Measurements from ENCODE around the gene GRIN3A. TPM values are rescaled to one million over a fixed set of nuclear protein-coding genes. Genes with fewer than 3 reads are reported as not detected.

Gene GRIN3A
- total RNA-seq, 1 experiment from 2014 or later, result not detected

- no peaks in the 10 kb centered on the region; a peak in 1 of 7 replicates for H3K36me3 Mint-ChIP-seq (ENCODE audit: insufficient read depth in 1 of 3, low read depth in 3 of 3)
- Histone ChIP-seq H3K14ac (ENCODE audit: insufficient read depth, low read length) (no peak overlapping the region), H2BK12ac (ENCODE audit: insufficient read length, low read depth, low read length) (no peak overlapping the region), H3T11ph (ENCODE audit: low read length) (no peak overlapping the region), H2BK120ac (ENCODE audit: low read depth, low read length, poor library complexity, severe bottlenecking) (no peak overlapping the region), H3K4ac (ENCODE audit: low read depth, low read length) (no peak overlapping the region), H3K18ac (ENCODE audit: insufficient read length, low read depth, low read length) (no peak overlapping the region), H3K56ac (ENCODE audit: insufficient read length, low read depth, low read length) (no peak overlapping the region), H3K23me2 (ENCODE audit: insufficient read length, low read depth, low read length, poor library complexity, severe bottlenecking) (no peaks in the 10 kb centered on the region), H2AK5ac (ENCODE audit: insufficient read length, low read length) (no peak overlapping the region), H2BK15ac (ENCODE audit: low read depth, low read length) (no peak overlapping the region), H3K9me3 (ENCODE audit: control insufficient read depth, low read depth, low read length) (no peaks in the 10 kb centered on the region), H3K4me2 (ENCODE audit: insufficient read depth, insufficient read length, low read length) (no peak overlapping the region), H3K9ac (ENCODE audit: extremely low read depth, insufficient read length, low read length) (no peak overlapping the region), H3K27me3 (ENCODE audit: insufficient read depth, low read length) (no peaks in the 10 kb centered on the region), H4K5ac (ENCODE audit: insufficient read length, low read depth, low read length) (no peak overlapping the region), H2AFZ (ENCODE audit: low read length) (no peak overlapping the region), H2BK5ac (ENCODE audit: insufficient read length, low read length) (no peak overlapping the region), H3K79me1 (ENCODE audit: insufficient read depth, low read depth, low read length, poor library complexity, severe bottlenecking) (no peaks in the 10 kb centered on the region), H4K20me1 (ENCODE audit: control insufficient read depth, insufficient read depth, insufficient read length) (no peaks in the 10 kb centered on the region), H2BK20ac (ENCODE audit: low read depth, low read length, poor library complexity, severe bottlenecking) (no peak overlapping the region), H3K23ac (ENCODE audit: insufficient read length, low read depth, low read length) (no peak overlapping the region), H3K4me1 (ENCODE audit: insufficient read depth, low read length) (no peaks in the 10 kb centered on the region), H3K79me2 (ENCODE audit: insufficient read depth, low read length) (no peaks in the 10 kb centered on the region), H4K8ac (replicated peaks; ENCODE audit: insufficient read length, low read depth, low read length) (no peak overlapping the region), H4K91ac (ENCODE audit: insufficient read length, low read depth, low read length) (no peak overlapping the region), H3K27ac (ENCODE audit: insufficient read length, low read depth, low read length) (no peak overlapping the region)
- DNase-seq, result no peak
- no peak for TF ChIP-seq CTCF (conservative IDR thresholded peaks at IDR 0.05)
- peaks cover 0 to 1% of the 10 kb centered on the region in 2 experiments; a peak in 3 of 5 replicates for H3K9me3 Mint-ChIP-seq
- no peak overlapping the region for H3K4me3 Mint-ChIP-seq
- no peaks in the 10 kb centered on the region for H3K4me1 Mint-ChIP-seq
- H3K27ac Mint-ChIP-seq, result no peak overlapping the region
- H3K27me3 Mint-ChIP-seq (ENCODE audit: low read depth), result no peaks in the 10 kb centered on the region
- whole genome bisulfite sequencing (ENCODE audit: extremely low coverage, insufficient read length, low lambda C conversion rate), result no CpG with 5 or more reads among the region's 1 CpG
These were observed 90.0 kb downstream of the GRIN3A start for GRCh38 chr9:101648493-101648892.

All from H9 (cell line).